H9 (cell line): ENCODE measurements around the gene SPIN2B. TPM values are rescaled to one million over a fixed set of nuclear protein-coding genes. Genes with fewer than 3 reads are reported as not detected.
"Not testable (repeated sequence)": the region's sequence is repeated elsewhere in the genome, so short reads cannot be mapped to it uniquely, and the experiment has no call there.

Source experiments
- DNase-seq: peaks from one replicate; pipeline ENCODE4 v3.0.0-alpha.2; 2017
- H2AFZ ChIP-seq: one replicate; pipeline ENCODE4 v1.6.1; 2013; ENCODE audit warnings: mild to moderate bottlenecking, low read length, control low read depth, moderate library complexity
- H2AK5ac ChIP-seq: 2 replicates; pipeline ENCODE4 v1.6.1; 2013; ENCODE audit warnings: low read length, control low read depth, mixed read lengths; ENCODE audit not compliant: insufficient read length
- H2BK120ac ChIP-seq: one replicate; pipeline ENCODE4 v1.6.1; 2013; ENCODE audit warnings: low read depth, mild to moderate bottlenecking, low read length, control low read depth, inconsistent platforms; ENCODE audit not compliant: poor library complexity, severe bottlenecking
- H2BK12ac ChIP-seq: 2 replicates; pipeline ENCODE4 v1.6.1; 2013; ENCODE audit warnings: low read length, control low read depth, mixed read lengths, low read depth; ENCODE audit not compliant: insufficient read length
- H2BK15ac ChIP-seq: 2 replicates; pipeline ENCODE4 v1.6.1; 2013; ENCODE audit warnings: low read depth, low read length, control low read depth
- H2BK20ac ChIP-seq: one replicate; pipeline ENCODE4 v1.6.1; 2013; ENCODE audit warnings: low read depth, mild to moderate bottlenecking, low read length, control low read depth, inconsistent platforms; ENCODE audit not compliant: poor library complexity, severe bottlenecking
- H2BK5ac ChIP-seq: 2 replicates; pipeline ENCODE4 v1.6.1; 2013; ENCODE audit warnings: low read length, control low read depth, mixed read lengths; ENCODE audit not compliant: insufficient read length
- H3K14ac ChIP-seq: 2 replicates; pipeline ENCODE4 v1.6.1; 2013; ENCODE audit warnings: low read length, control low read depth; ENCODE audit not compliant: insufficient read depth
- H3K18ac ChIP-seq: 2 replicates; pipeline ENCODE4 v1.6.1; 2013; ENCODE audit warnings: low read depth, mild to moderate bottlenecking, mixed read lengths, low read length, control low read depth; ENCODE audit not compliant: insufficient read length
- H3K23ac ChIP-seq: 2 replicates; pipeline ENCODE4 v1.6.1; 2013; ENCODE audit warnings: low read length, control low read depth, mixed read lengths, low read depth; ENCODE audit not compliant: insufficient read length
- H3K23me2 ChIP-seq: 2 replicates; pipeline ENCODE4 v1.6.1; 2013; ENCODE audit warnings: low read depth, mild to moderate bottlenecking, mixed read lengths, low read length, control low read depth; ENCODE audit not compliant: insufficient read length, poor library complexity, severe bottlenecking
- H3K27ac ChIP-seq: 2 replicates; pipeline ENCODE4 v1.5.1; 2013; ENCODE audit warnings: low read length, control low read depth, mixed read lengths, low read depth; ENCODE audit not compliant: insufficient read length
- H3K27me3 ChIP-seq: 2 replicates; pipeline ENCODE4 v1.6.1; 2013; ENCODE audit warnings: low read length, control low read depth, inconsistent platforms; ENCODE audit not compliant: insufficient read depth
- H3K4ac ChIP-seq: 2 replicates; pipeline ENCODE4 v1.6.1; 2013; ENCODE audit warnings: low read depth, mild to moderate bottlenecking, control low read depth, inconsistent platforms, low read length, moderate library complexity
- H3K4me1 ChIP-seq: 2 replicates; pipeline ENCODE4 v1.6.1; 2013; ENCODE audit warnings: low read length, control low read depth, inconsistent platforms; ENCODE audit not compliant: insufficient read depth
- H3K4me2 ChIP-seq: 2 replicates; pipeline ENCODE4 v1.6.1; 2013; ENCODE audit warnings: low read length, control low read depth, mixed read lengths; ENCODE audit not compliant: insufficient read length, insufficient read depth
- H3K56ac ChIP-seq: 2 replicates; pipeline ENCODE4 v1.6.1; 2013; ENCODE audit warnings: low read depth, mild to moderate bottlenecking, mixed read lengths, low read length, control low read depth; ENCODE audit not compliant: insufficient read length
- H3K79me1 ChIP-seq: 2 replicates; pipeline ENCODE4 v1.6.1; 2013; ENCODE audit warnings: low read depth, mild to moderate bottlenecking, moderate library complexity, low read length, control low read depth, inconsistent platforms; ENCODE audit not compliant: insufficient read depth, poor library complexity, severe bottlenecking
- H3K79me2 ChIP-seq: 2 replicates; pipeline ENCODE4 v1.6.1; 2013; ENCODE audit warnings: low read length, control low read depth, inconsistent platforms; ENCODE audit not compliant: insufficient read depth
- H3K9ac ChIP-seq: 2 replicates; pipeline ENCODE4 v1.6.1; 2013; ENCODE audit warnings: low read length, control low read depth, mixed read lengths; ENCODE audit not compliant: insufficient read length; ENCODE audit errors: extremely low read depth
- H3K9me3 ChIP-seq: one replicate; pipeline ENCODE4 v1.6.1; 2013; ENCODE audit warnings: low read depth, low read length, inconsistent platforms; ENCODE audit not compliant: control insufficient read depth
- H3T11ph ChIP-seq: one replicate; pipeline ENCODE4 v1.6.1; 2013; ENCODE audit warnings: mild to moderate bottlenecking, low read length, control low read depth, inconsistent platforms
- H4K20me1 ChIP-seq: one replicate; pipeline ENCODE4 v1.6.1; 2013; ENCODE audit not compliant: control insufficient read depth, insufficient read length, insufficient read depth
- H4K5ac ChIP-seq: 2 replicates; pipeline ENCODE4 v1.6.1; 2013; ENCODE audit warnings: low read depth, mild to moderate bottlenecking, mixed read lengths, low read length, control low read depth; ENCODE audit not compliant: insufficient read length
- H4K8ac ChIP-seq: replicated peaks from 2 replicates; pipeline ENCODE4 v1.6.1; 2013; ENCODE audit warnings: low read length, control low read depth, mixed read lengths, low read depth; ENCODE audit not compliant: insufficient read length
- H4K91ac ChIP-seq: 2 replicates; pipeline ENCODE4 v1.6.1; 2013; ENCODE audit warnings: low read depth, mild to moderate bottlenecking, moderate library complexity, mixed read lengths, low read length, control low read depth; ENCODE audit not compliant: insufficient read length
- H3K27ac Mint-ChIP-seq, 3 experiments: 2 replicates in 2 of 3; 3 replicates in 1 of 3; pipeline ENCODE4 v1.8.0; 2020 to 2021; ENCODE audit warnings: mixed read lengths in 3 of 3, mild to moderate bottlenecking in 1 of 3, moderate library complexity in 1 of 3
- H3K27me3 Mint-ChIP-seq: 2 replicates; pipeline ENCODE4 v1.8.0; 2021; ENCODE audit warnings: low read depth, mild to moderate bottlenecking, moderate library complexity, mixed read lengths
- H3K36me3 Mint-ChIP-seq, 3 experiments: 2 replicates in 2 of 3; 3 replicates in 1 of 3; pipeline ENCODE4 v1.8.0; 2020 to 2021; ENCODE audit warnings: low read depth in 3 of 3, mixed read lengths in 3 of 3; ENCODE audit not compliant: insufficient read depth in 1 of 3
- H3K4me1 Mint-ChIP-seq, 2 experiments: 2 replicates each; pipeline ENCODE4 v1.8.0; 2020; ENCODE audit warnings: mixed read lengths in 2 of 2
- H3K4me3 Mint-ChIP-seq, 2 experiments: 2 replicates in 1 of 2; 3 replicates in 1 of 2; pipeline ENCODE4 v1.8.0; 2020 to 2021; ENCODE audit warnings: mild to moderate bottlenecking in 2 of 2, mixed read lengths in 2 of 2, moderate library complexity in 1 of 2
- H3K9me3 Mint-ChIP-seq, 2 experiments: 2 replicates in 1 of 2; 3 replicates in 1 of 2; pipeline ENCODE4 v1.8.0; 2020; ENCODE audit warnings: mild to moderate bottlenecking in 2 of 2, mixed read lengths in 2 of 2, moderate library complexity in 1 of 2
- CTCF ChIP-seq: fragments of 200-600 bp; sonication (generic); conservative IDR thresholded peaks from 3 replicates; pipeline ENCODE4 v1.8.0; 2021; ENCODE audit warnings: antibody characterized with exemption, mild to moderate bottlenecking
- WGBS: extraction: QIAGEN DNeasy Blood & Tissue Kit; methylation state at CpG from one replicate; pipeline ENCODE4 v1.1.7; 2013; ENCODE audit warnings: missing lambda C conversion rate, low lambda C conversion rate, mixed read lengths; ENCODE audit not compliant: insufficient read length; ENCODE audit errors: extremely low coverage; 5-methylcytosine and 5-hydroxymethylcytosine counted together
- total RNA-seq: library from RNA; stranded (reverse); gene quantifications from 2 replicates; pipeline ENCODE4 v1.2.1, GENCODE V29; 2021

The SPIN2B gene
- total RNA-seq, 1 experiment from 2014 or later, result 15.0 TPM

GRCh38 chrX:57119416-57119815 lies 1.9 kb downstream of the SPIN2B start:
- H3K18ac ChIP-seq, result no peak overlapping the region
- H3K79me2 ChIP-seq, result no peaks in the 10 kb centered on the region; the same call in 1 of the 2 replicates
- no peak overlapping the region for H3K9ac ChIP-seq
- Mint-ChIP-seq H3K27ac (no peak overlapping the region), H3K9me3 (peaks cover 60 to 66% of the 10 kb centered on the region in 2 experiments), H3K4me1 (peaks cover 2 to 3% of the 10 kb centered on the region in 2 experiments; a peak in 3 of 4 replicates), H3K27me3 (no peaks in the 10 kb centered on the region), H3K36me3 (peaks cover 25 to 34% (median 30%) of the 10 kb centered on the region in 3 experiments), H3K4me3 (no peak overlapping the region)
- H3K79me1 ChIP-seq, result no peaks in the 10 kb centered on the region
- H3K23ac ChIP-seq, result no peak overlapping the region
- no peak overlapping the region for H2BK12ac ChIP-seq
- H3K27me3 ChIP-seq, result no peaks in the 10 kb centered on the region
- H3K23me2 ChIP-seq, result no peaks in the 10 kb centered on the region
- H3K56ac ChIP-seq, result no peak overlapping the region
- H2BK120ac ChIP-seq, result no peak overlapping the region
- no peak overlapping the region for H2BK5ac ChIP-seq
- no peak overlapping the region for H2AK5ac ChIP-seq
- no peaks in the 10 kb centered on the region for H3K9me3 ChIP-seq
- DNase-seq, result no peak
- no peaks in the 10 kb centered on the region for H3K4me1 ChIP-seq
- H2BK15ac ChIP-seq, result no peak overlapping the region
- no peak overlapping the region for H3K14ac ChIP-seq
- H3K4me2 ChIP-seq, result no peak overlapping the region
- TF ChIP-seq CTCF, result no peak
- H4K91ac ChIP-seq, result no peak overlapping the region
- H2AFZ ChIP-seq, result no peak overlapping the region
- no peak overlapping the region for H4K5ac ChIP-seq
- H3T11ph ChIP-seq, result no peak overlapping the region
- no peak overlapping the region for H3K27ac ChIP-seq
- no peaks in the 10 kb centered on the region for H4K20me1 ChIP-seq
- WGBS, result no CpG with 5 or more reads among the region's 1 CpG
- no peak overlapping the region for H3K4ac ChIP-seq
- H4K8ac ChIP-seq, result no peak overlapping the region
- H2BK20ac ChIP-seq, result no peak overlapping the region

GRCh38 chrX:57117566-57117965 lies 3.8 kb downstream of the SPIN2B start:
- H3K56ac ChIP-seq, H3K23me2 ChIP-seq, H3K14ac ChIP-seq, H2BK15ac ChIP-seq, H4K5ac ChIP-seq, H3K4ac ChIP-seq, H3K27me3 Mint-ChIP-seq, H2BK120ac ChIP-seq, H3K4me3 Mint-ChIP-seq, H3K9ac ChIP-seq, H3K9me3 ChIP-seq, H3K79me2 ChIP-seq, DNase-seq, H3K27me3 ChIP-seq, H4K20me1 ChIP-seq, H3K18ac ChIP-seq, H2AK5ac ChIP-seq, H2BK12ac ChIP-seq, H3K4me2 ChIP-seq, H3K79me1 ChIP-seq, H3T11ph ChIP-seq, H2BK20ac ChIP-seq, H4K8ac ChIP-seq, H2BK5ac ChIP-seq, H3K4me1 Mint-ChIP-seq, H3K23ac ChIP-seq, H3K4me1 ChIP-seq, H2AFZ ChIP-seq, H3K27ac ChIP-seq, H4K91ac ChIP-seq, H3K27ac Mint-ChIP-seq: not testable (repeated sequence)
- WGBS, result no CpG with 5 or more reads among the region's 4 CpGs
- H3K36me3 Mint-ChIP-seq, result peaks cover 26 to 41% (median 33%) of the 10 kb centered on the region in 3 experiments
- H3K9me3 Mint-ChIP-seq, result peaks cover 72 to 73% of the 10 kb centered on the region in 2 experiments
